HG03135 (cell line): ENCODE data around the gene ZNF354B.
"Not testable (repeated sequence)": the region's sequence is repeated elsewhere in the genome, so short reads cannot be mapped to it uniquely, and the experiment has no call there.

Source experiments
- ATAC-seq: cut with Tn5 transposase; IDR thresholded peaks from one replicate; pipeline ENCODE4 v1.9.1; 2021; ENCODE audit warnings: mild to moderate bottlenecking, moderate library complexity; ENCODE audit not compliant: unreplicated experiment

Gene ZNF354B

GRCh38 chr5:178883115-178883694 lies 23.5 kb downstream of the ZNF354B start:
- not testable (repeated sequence) for ATAC-seq

DNA sequence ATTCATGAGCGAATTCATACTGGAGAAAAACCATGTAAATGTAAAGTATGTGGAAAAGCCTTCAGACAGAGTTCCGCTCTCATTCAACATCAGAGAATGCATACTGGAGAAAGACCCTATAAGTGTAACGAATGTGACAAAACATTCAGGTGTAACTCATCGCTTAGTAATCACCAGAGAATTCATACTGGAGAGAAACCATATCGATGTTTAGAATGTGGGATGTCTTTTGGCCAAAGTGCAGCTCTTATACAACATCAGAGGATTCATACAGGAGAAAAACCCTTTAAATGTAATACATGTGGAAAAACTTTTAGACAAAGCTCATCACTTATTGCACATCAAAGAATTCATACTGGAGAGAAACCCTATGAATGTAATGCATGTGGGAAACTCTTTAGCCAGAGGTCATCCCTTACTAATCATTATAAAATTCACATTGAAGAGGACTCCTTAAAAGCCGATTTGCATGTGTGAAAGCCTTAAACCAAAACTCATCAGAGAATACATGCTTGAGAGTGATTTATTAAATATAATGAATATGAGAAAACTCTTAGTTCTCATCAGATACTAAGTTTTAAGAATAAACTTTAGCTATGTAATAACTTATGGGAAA lies 24.2 kb downstream of the ZNF354B start:
- no peak for ATAC-seq

GRCh38 chr5:178895615-178896571 lies 36.1 kb downstream of the ZNF354B start, which contains the start of gene ZFP2:
Gene ZFP2 (plus strand): TSS chr5:178895913. CDS start chr5:178931314, 35,401 bp downstream.
- no peak for ATAC-seq

DNA sequence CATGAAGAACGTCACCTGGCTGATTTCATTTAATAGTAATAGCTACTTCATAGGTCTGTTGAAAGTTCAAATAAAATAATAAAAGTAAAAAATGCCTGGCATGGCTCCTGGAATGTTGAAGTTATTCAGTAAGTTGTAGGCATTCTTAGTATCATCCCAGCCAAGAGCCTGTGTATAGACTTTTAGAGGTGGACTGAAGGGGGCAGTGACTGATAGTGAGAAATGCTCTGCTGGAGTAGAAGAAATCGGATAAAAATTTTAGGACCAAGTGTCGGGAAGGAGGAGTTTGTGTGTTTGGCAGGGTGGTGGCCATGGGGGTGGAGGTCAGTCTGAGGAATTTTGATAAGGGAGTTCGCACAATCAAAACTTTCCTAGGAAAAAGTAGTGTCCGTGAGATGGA lies 39.5 kb downstream of the ZNF354B start:
- no peak for ATAC-seq

DNA sequence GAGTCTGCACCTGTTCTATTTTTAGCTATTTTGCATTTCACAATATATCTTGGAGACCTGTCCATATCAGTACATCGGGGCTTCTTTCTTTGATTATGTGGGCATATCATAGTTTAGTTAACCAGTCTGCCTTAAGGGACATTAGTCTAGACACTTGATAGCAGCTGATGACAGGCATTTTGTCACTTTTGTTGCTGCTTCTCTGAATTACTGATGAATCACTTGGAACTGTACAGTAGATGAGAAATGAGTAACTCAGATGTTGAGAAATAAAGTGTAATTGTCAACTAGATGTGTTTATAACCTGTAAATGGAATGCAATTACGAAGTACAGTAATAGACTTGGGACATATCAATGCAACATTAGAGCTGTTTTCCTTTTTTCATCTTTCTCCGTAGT lies 43.1 kb downstream of the ZNF354B start:
- ATAC-seq: no peak

DNA sequence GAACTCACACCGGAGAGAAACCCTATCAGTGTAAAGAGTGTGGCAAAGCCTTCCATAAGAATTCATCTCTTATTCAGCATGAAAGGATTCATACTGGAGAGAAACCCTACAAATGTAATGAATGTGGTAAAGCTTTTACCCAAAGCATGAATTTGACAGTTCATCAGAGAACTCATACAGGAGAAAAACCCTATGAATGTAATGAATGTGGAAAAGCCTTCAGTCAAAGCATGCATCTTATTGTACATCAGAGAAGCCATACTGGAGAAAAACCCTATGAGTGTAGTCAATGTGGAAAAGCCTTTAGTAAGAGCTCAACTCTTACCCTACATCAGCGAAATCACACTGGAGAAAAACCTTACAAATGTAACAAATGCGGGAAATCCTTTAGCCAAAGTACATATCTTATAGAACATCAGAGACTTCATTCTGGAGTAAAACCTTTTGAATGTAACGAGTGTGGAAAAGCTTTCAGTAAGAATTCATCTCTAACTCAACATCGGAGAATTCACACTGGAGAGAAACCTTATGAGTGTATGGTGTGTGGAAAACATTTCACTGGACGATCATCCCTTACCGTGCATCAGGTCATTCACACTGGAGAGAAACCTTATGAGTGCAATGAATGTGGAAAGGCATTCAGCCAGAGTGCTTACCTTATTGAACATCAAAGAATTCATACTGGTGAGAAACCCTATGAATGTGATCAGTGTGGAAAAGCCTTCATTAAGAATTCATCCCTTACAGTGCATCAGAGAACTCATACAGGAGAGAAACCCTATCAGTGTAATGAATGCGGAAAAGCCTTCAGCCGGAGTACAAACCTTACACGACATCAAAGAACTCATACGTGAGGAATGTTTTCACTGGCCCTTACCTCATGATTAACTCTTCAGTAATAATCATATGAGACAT lies 72.3 kb downstream of the ZNF354B start:
- no peak for ATAC-seq
